ENCODE results near the gene DMWD.

Gene DMWD

DNA sequence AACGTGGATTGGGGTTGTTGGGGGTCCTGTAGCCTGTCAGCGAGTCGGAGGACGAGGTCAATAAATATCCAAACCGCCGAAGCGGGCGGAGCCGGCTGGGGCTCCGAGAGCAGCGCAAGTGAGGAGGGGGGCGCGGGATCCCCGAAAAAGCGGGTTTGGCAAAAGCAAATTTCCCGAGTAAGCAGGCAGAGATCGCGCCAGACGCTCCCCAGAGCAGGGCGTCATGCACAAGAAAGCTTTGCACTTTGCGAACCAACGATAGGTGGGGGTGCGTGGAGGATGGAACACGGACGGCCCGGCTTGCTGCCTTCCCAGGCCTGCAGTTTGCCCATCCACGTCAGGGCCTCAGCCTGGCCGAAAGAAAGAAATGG is 22.8 kb downstream of the DMWD start:
- Histone ChIP-seq H4K8ac (ENCODE audit: low read depth, low read length) (peak overlapping the region; percentile 86), H3K18ac (ENCODE audit: low read length) (peak overlapping the region; percentile 75), H3K27me3 (ENCODE audit: insufficient read depth, low read length) (no peaks in the 10 kb centered on the region), H3K27ac (ENCODE audit: low read depth, low read length) (peak overlapping the region; percentile 91), H3K4me3 (ENCODE audit: low read depth, low read length) (peak overlapping the region; percentile 68), H2AK5ac (ENCODE audit: low read length) (peak overlapping the region; percentile 67), H2AFZ (ENCODE audit: insufficient read depth, low read length, poor library complexity) (peak overlapping the region; percentile 50), H3K36me3 (ENCODE audit: control insufficient read depth in 1 of 2, insufficient read depth in 2 of 2, low read length in 2 of 2) (peaks cover 16% of the 10 kb centered on the region in 2 experiments), H3K9me3 (ENCODE audit: insufficient read depth, low read depth, low read length) (no peaks in the 10 kb centered on the region), H4K91ac (ENCODE audit: low read depth, low read length) (peak overlapping the region; percentile 91), H3K9ac (ENCODE audit: low read length) (peak overlapping the region; percentile 84), H2BK12ac (ENCODE audit: low read length) (peak overlapping the region; percentile 10), H3K14ac (ENCODE audit: low read length) (peak overlapping the region; percentile 83), H2BK120ac (ENCODE audit: insufficient read depth, low read length, poor library complexity) (peak overlapping the region; percentile 59), H3K23ac (ENCODE audit: low read length) (no peak overlapping the region), H3K79me2 (ENCODE audit: control insufficient read depth, insufficient read depth, low read length, poor library complexity) (peaks cover 13% of the 10 kb centered on the region), H3K4ac (ENCODE audit: low read depth, low read length) (peak overlapping the region; percentile 42), H3K79me1 (ENCODE audit: low read length) (peaks cover 27% of the 10 kb centered on the region), H4K12ac (ENCODE audit: low read depth, low read length) (peak overlapping the region; percentile 71), H3K4me2 (ENCODE audit: low read length) (peak overlapping the region; percentile 97), H2BK5ac (ENCODE audit: low read depth, low read length, poor library complexity) (peak overlapping the region; percentile 69), H3K4me1 (ENCODE audit: control insufficient read depth in 1 of 2, insufficient read depth in 2 of 2, low read length in 2 of 2) (peaks cover 13 to 21% of the 10 kb centered on the region in 2 experiments)
- DNase-seq, result peak in 1 of 2 donors; percentile 45
- WGBS (ENCODE audit: extremely low coverage, insufficient coverage, insufficient read length), result no CpG with 5 or more reads among the region's 28 CpGs

DNA sequence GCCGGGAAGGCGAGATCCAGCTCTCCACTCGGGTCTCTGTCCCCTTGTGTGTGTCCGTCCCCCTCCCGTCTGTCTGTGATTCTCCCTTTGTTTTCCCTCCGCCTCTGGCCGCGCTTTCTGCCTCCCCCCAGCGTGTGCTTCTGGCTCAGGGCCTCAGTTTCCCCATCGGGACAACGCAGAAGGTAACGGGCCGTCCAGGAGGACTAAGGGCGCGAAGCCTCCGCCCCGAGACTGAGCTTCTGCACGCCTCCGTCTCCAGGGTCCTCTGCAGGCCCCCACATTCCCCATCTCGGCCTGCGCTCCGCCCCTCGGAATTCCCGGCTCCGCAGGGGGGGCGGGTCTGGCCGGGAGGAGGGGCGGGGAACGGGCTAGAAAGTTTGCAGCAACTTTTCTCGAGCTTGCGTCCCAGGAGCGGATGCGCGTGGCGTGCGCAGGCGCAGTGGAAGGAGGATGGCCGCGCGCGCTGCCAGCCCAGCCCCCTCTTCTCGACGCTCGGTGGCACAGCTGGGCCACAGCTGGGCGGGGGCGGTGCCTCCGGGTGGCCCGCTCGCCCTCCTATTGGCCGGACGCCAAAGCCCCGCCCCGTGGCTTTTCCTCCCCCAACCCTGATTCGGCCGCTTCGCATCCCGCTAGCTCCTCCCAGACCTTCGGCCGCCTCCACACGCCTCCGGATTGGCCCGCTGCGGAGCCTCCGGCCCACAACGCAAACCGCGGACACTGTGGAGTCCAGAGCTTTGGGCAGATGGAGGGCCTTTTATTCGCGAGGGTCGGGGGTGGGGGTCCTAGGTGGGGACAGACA is 23.5 kb downstream of the DMWD start, which contains the start of gene SIX5:
Gene SIX5 (minus strand): TSS at position 269 of the 799 bp plus-strand sequence. CDS start 408 bp downstream, outside the sequence.
- peak within 1 kb of the TSS; percentile 84 for H3K9ac ChIP-seq (ENCODE audit: low read length)
- peak within 1 kb of the TSS; percentile 69 for H2BK5ac ChIP-seq (ENCODE audit: low read depth, low read length, poor library complexity)
- H4K91ac ChIP-seq (ENCODE audit: low read depth, low read length), result peak within 1 kb of the TSS; percentile 91
- H3K79me2 ChIP-seq (ENCODE audit: control insufficient read depth, insufficient read depth, low read length, poor library complexity), result peaks cover 13% of the 10 kb centered on the region
- H2BK120ac ChIP-seq (ENCODE audit: insufficient read depth, low read length, poor library complexity), result peak within 1 kb of the TSS; percentile 59
- peak within 1 kb of the TSS; percentile 44 for H3K4ac ChIP-seq (ENCODE audit: low read depth, low read length)
- H3K4me1 ChIP-seq (ENCODE audit: control insufficient read depth in 1 of 2, insufficient read depth in 2 of 2, low read length in 2 of 2), result peaks cover 13 to 23% of the 10 kb centered on the region in 2 experiments
- WGBS (ENCODE audit: extremely low coverage, insufficient coverage, insufficient read length), result no CpG with 5 or more reads among the region's 70 CpGs
- no peaks in the 10 kb centered on the region for H3K9me3 ChIP-seq (ENCODE audit: insufficient read depth, low read depth, low read length)
- peak within 1 kb of the TSS; percentile 99 for H3K4me2 ChIP-seq (ENCODE audit: low read length)
- H3K79me1 ChIP-seq (ENCODE audit: low read length), result peaks cover 27% of the 10 kb centered on the region
- no peak within 1 kb of the TSS for H3K23ac ChIP-seq (ENCODE audit: low read length)
- peak; percentile 99 for DNase-seq
- peak within 1 kb of the TSS; percentile 77 for H3K18ac ChIP-seq (ENCODE audit: low read length)
- peak within 1 kb of the TSS; percentile 86 for H4K8ac ChIP-seq (ENCODE audit: low read depth, low read length)
- H2BK12ac ChIP-seq (ENCODE audit: low read length), result peak within 1 kb of the TSS; percentile 10
- H3K27ac ChIP-seq (ENCODE audit: low read depth, low read length), result peak within 1 kb of the TSS; percentile 91
- H2AFZ ChIP-seq (ENCODE audit: insufficient read depth, low read length, poor library complexity), result peak within 1 kb of the TSS; percentile 50
- H2AK5ac ChIP-seq (ENCODE audit: low read length), result peak within 1 kb of the TSS; percentile 67
- H3K4me3 ChIP-seq (ENCODE audit: low read depth, low read length), result peak within 1 kb of the TSS; percentile 73
- peak within 1 kb of the TSS; percentile 83 for H3K14ac ChIP-seq (ENCODE audit: low read length)
- peak within 1 kb of the TSS; percentile 71 for H4K12ac ChIP-seq (ENCODE audit: low read depth, low read length)
- H3K27me3 ChIP-seq (ENCODE audit: insufficient read depth, low read length), result no peaks in the 10 kb centered on the region
- H3K36me3 ChIP-seq (ENCODE audit: control insufficient read depth in 1 of 2, insufficient read depth in 2 of 2, low read length in 2 of 2), result peaks cover 14 to 16% of the 10 kb centered on the region in 2 experiments

DNA sequence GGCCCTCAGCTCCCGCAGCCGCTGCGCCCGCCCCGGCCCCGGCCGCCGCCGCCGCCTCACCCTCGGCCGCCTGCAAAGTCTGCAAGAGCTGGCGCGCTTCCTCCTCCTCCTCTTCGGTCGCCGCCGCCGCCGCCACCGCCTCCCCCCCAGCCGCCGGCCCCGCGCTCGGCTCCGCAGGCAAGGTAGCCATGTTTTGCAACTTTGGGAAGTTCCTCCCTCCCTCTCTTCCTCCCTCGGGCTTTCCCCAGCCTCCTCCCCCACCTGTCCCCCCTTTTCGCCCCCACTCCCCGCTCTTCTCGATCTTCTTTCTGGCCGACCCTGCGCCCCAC is 24.0 kb downstream of the DMWD start:
- H3K79me1 ChIP-seq (ENCODE audit: low read length), result peaks cover 27% of the 10 kb centered on the region
- H3K9ac ChIP-seq (ENCODE audit: low read length), result peak overlapping the region; percentile 73
- peak; percentile 28 to 58 for DNase-seq
- H3K14ac ChIP-seq (ENCODE audit: low read length), result peak overlapping the region; percentile 37
- H3K27me3 ChIP-seq (ENCODE audit: insufficient read depth, low read length), result no peaks in the 10 kb centered on the region
- peaks cover 13 to 23% of the 10 kb centered on the region in 2 experiments for H3K4me1 ChIP-seq (ENCODE audit: control insufficient read depth in 1 of 2, insufficient read depth in 2 of 2, low read length in 2 of 2)
- peaks cover 14 to 16% of the 10 kb centered on the region in 2 experiments for H3K36me3 ChIP-seq (ENCODE audit: control insufficient read depth in 1 of 2, insufficient read depth in 2 of 2, low read length in 2 of 2)
- H2BK12ac ChIP-seq (ENCODE audit: low read length), result no peak overlapping the region
- H2BK120ac ChIP-seq (ENCODE audit: insufficient read depth, low read length, poor library complexity), result peak overlapping the region; percentile 15
- peaks cover 13% of the 10 kb centered on the region for H3K79me2 ChIP-seq (ENCODE audit: control insufficient read depth, insufficient read depth, low read length, poor library complexity)
- peak overlapping the region; percentile 73 for H3K4me3 ChIP-seq (ENCODE audit: low read depth, low read length)
- H3K18ac ChIP-seq (ENCODE audit: low read length), result peak overlapping the region; percentile 5
- H3K9me3 ChIP-seq (ENCODE audit: insufficient read depth, low read depth, low read length), result no peaks in the 10 kb centered on the region
- no peak overlapping the region for H2AFZ ChIP-seq (ENCODE audit: insufficient read depth, low read length, poor library complexity)
- peak overlapping the region; percentile 99 for H3K4me2 ChIP-seq (ENCODE audit: low read length)
- H2BK5ac ChIP-seq (ENCODE audit: low read depth, low read length, poor library complexity), result peak overlapping the region; percentile 18
- peak overlapping the region; percentile 59 for H4K91ac ChIP-seq (ENCODE audit: low read depth, low read length)
- H3K4ac ChIP-seq (ENCODE audit: low read depth, low read length), result peak overlapping the region; percentile 3
- H4K12ac ChIP-seq (ENCODE audit: low read depth, low read length), result peak overlapping the region; percentile 17
- peak overlapping the region; percentile 76 for H3K27ac ChIP-seq (ENCODE audit: low read depth, low read length)
- H3K23ac ChIP-seq (ENCODE audit: low read length), result no peak overlapping the region
- no peak overlapping the region for H2AK5ac ChIP-seq (ENCODE audit: low read length)
- H4K8ac ChIP-seq (ENCODE audit: low read depth, low read length), result peak overlapping the region; percentile 21
- WGBS (ENCODE audit: extremely low coverage, insufficient coverage, insufficient read length), result no CpG with 5 or more reads among the region's 33 CpGs

- Histone ChIP-seq H2BK5ac (ENCODE audit: low read depth, low read length, poor library complexity) (peak overlapping the region; percentile 17), H4K8ac (ENCODE audit: low read depth, low read length) (peak overlapping the region; percentile 21), H3K79me2 (ENCODE audit: control insufficient read depth, insufficient read depth, low read length, poor library complexity) (peaks cover 13% of the 10 kb centered on the region), H2BK12ac (ENCODE audit: low read length) (no peak overlapping the region), H2AFZ (ENCODE audit: insufficient read depth, low read length, poor library complexity) (peak overlapping the region; percentile 2), H3K18ac (ENCODE audit: low read length) (peak overlapping the region; percentile 77), H3K23ac (ENCODE audit: low read length) (no peak overlapping the region), H3K4me1 (ENCODE audit: control insufficient read depth in 1 of 2, insufficient read depth in 2 of 2, low read length in 2 of 2) (peaks cover 13 to 23% of the 10 kb centered on the region in 2 experiments), H2AK5ac (ENCODE audit: low read length) (peak overlapping the region; percentile 67), H3K9me3 (ENCODE audit: insufficient read depth, low read depth, low read length) (no peaks in the 10 kb centered on the region), H4K12ac (ENCODE audit: low read depth, low read length) (peak overlapping the region; percentile 17), H3K79me1 (ENCODE audit: low read length) (peaks cover 27% of the 10 kb centered on the region), H3K36me3 (ENCODE audit: control insufficient read depth in 1 of 2, insufficient read depth in 2 of 2, low read length in 2 of 2) (peaks cover 13 to 14% of the 10 kb centered on the region in 2 experiments), H2BK120ac (ENCODE audit: insufficient read depth, low read length, poor library complexity) (peak overlapping the region; percentile 29), H3K4ac (ENCODE audit: low read depth, low read length) (peak overlapping the region; percentile 44), H3K4me2 (ENCODE audit: low read length) (peak overlapping the region; percentile 99), H3K9ac (ENCODE audit: low read length) (peak overlapping the region; percentile 79), H3K27ac (ENCODE audit: low read depth, low read length) (peak overlapping the region; percentile 76), H3K14ac (ENCODE audit: low read length) (peak overlapping the region; percentile 78), H3K4me3 (ENCODE audit: low read depth, low read length) (peak overlapping the region; percentile 73), H4K91ac (ENCODE audit: low read depth, low read length) (peak overlapping the region; percentile 59), H3K27me3 (ENCODE audit: insufficient read depth, low read length) (no peaks in the 10 kb centered on the region)
- WGBS (ENCODE audit: extremely low coverage, insufficient coverage, insufficient read length), result no CpG with 5 or more reads among the region's 102 CpGs
- DNase-seq, result peak; percentile 60 to 71
Observed at GRCh38 chr19:45767881-45768654, 24.6 kb downstream of the DMWD start.

Measured in trophoblast cell (in vitro differentiated cells and primary cell).